Mononuclear cell (primary cell): ENCODE data around the gene RPUSD3. TPM values are rescaled to one million over a fixed set of nuclear protein-coding genes. Genes with fewer than 3 reads are reported as not detected.
"Not testable (repeated sequence)": the region's sequence is repeated elsewhere in the genome, so short reads cannot be mapped to it uniquely, and the experiment has no call there.

Experiments used
- H3K27me3 ChIP-seq: 2 replicates; pipeline ENCODE4 v1.6.0; 2011; ENCODE audit warnings: low read length, control low read depth; ENCODE audit not compliant: insufficient read depth
- H3K4me1 ChIP-seq: 2 replicates; pipeline ENCODE4 v1.5.1; 2011; ENCODE audit warnings: mild to moderate bottlenecking, low read length, control low read depth; ENCODE audit not compliant: insufficient read depth
- H3K4me3 ChIP-seq: 2 replicates; pipeline ENCODE4 v1.5.1; 2011; ENCODE audit warnings: mild to moderate bottlenecking, low read length, moderate library complexity
- H3K9me3 ChIP-seq: 2 replicates; pipeline ENCODE4 v1.5.1; 2011; ENCODE audit warnings: low read depth, mild to moderate bottlenecking, control low read depth, low read length
- total RNA-seq: library from RNA; depleted of rRNA; stranded (reverse); fragments of >200 nt; gene quantifications from one replicate; pipeline ENCODE4 v1.2.3, GENCODE V29; 2012

Gene RPUSD3
- total RNA-seq, 1 donor = 5.7 TPM

DNA sequence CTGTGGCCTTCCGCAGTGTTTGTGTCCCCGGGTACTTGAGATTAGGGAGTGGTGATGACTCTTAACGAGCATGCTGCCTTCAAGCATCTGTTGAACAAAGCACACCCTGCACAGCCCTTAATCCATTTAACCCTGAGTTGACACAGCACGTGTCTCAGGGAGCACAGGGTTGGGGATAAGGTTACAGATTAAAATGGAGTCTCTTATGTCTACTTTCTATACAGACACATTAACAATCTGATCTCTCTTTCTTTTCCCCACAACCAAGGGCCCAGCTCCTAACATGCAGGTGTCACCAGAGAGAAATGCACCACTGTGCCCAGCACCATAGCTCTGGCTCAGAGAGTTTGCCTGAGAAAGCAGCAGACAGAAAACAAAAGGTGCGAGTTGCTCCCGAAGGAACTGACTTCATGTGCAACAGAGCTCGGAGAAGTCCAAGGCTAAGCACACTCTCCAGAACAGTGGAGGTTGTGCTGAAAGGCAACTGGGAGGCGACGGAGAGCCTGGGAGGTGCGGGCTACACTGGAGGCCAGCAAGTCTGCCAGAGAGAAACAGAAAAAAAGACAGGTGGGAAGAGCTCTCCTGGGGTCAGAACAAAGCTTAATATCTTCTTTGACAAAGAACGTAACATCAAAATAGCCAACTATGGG, 10.6 kb upstream of the RPUSD3 start:
- not testable (repeated sequence) for H3K9me3 ChIP-seq, H3K4me1 ChIP-seq, H3K4me3 ChIP-seq, H3K27me3 ChIP-seq

DNA sequence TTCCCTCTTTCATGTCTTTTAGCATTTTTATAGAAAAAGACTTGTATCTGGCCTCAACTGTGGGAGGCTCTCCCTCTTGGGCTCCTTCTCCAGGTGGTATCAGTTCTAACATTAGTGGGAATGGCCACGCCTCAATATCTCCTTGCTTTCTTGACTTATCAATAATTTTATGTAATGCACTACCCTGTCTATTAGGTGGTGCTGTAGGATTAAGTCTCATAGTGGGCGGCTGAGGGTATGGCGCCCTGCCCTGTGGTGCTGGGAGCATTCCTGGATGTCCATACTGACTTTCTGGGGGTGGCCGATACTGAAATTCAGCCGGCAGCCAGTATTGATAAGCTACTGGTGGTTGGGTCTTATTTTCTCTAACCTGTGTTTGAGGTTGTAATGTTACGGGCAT, 8.7 kb upstream of the RPUSD3 start:
- Histone ChIP-seq H3K27me3 (no peaks in the 10 kb centered on the region), H3K4me3 (no peak overlapping the region), H3K4me1 (no peaks in the 10 kb centered on the region), H3K9me3 (no peaks in the 10 kb centered on the region)

DNA sequence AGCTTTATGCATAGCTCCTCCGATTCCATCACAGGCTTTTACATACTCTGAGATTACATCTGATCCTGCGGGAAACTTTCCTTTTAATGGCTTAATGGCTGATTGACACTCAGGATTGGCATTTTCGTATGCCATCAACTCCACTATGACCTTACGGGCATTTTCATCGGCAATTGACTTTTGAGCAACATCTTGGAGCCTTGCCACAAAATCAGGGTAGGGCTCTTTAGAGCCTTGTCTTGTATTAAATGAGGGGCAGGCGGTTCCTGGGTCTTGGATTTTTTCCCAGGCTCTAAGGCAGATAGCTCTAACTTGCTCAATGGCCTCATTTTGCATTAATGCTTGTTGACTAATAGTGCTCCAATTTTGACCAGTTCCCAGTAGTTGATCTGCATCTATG, 8.1 kb upstream of the RPUSD3 start:
- not testable (repeated sequence) for H3K27me3 ChIP-seq, H3K4me1 ChIP-seq, H3K4me3 ChIP-seq, H3K9me3 ChIP-seq

DNA sequence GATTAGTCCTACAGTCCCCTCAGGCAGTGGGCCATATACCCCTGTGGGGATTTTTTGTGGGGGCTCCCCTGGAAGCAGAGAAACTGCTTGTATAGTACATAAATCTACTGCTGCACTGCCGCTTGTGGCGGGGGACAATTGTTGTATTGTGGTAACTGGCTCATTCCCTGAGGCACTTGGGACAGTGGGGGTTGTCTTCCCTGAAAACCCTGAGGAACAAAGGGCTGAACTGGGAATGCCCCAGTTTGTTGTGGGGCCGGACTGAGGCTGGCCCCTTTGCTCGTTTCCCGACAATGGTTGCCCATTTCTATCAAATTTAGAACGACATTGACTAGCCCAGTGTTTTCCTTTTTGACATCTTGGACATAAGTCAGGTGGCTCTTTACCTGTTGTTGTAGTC, 7.6 kb upstream of the RPUSD3 start:
- H3K27me3 ChIP-seq, H3K4me3 ChIP-seq, H3K9me3 ChIP-seq, H3K4me1 ChIP-seq: not testable (repeated sequence)

DNA sequence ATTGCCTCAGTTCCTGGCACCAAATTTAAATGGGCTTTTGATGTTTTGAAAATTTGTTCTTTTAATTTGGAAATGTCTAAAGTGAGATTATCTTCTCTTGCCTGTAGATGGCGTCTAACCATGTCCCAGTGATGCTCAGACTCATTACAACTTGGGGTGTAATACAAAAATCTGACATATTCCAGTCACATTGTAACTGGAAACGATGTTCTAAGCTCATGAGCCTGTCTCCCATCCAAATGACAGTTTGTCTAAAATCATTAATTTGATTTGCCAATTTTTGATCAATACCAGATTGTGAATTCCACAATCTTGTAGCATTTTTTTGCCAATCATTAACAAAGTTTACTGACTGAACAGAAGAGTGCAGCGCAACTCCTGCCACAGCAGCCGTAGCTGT, 5.1 kb upstream of the RPUSD3 start:
- peaks cover 13% of the 10 kb centered on the region for H3K4me1 ChIP-seq
- not testable (repeated sequence) for H3K4me3 ChIP-seq, H3K9me3 ChIP-seq, H3K27me3 ChIP-seq

DNA sequence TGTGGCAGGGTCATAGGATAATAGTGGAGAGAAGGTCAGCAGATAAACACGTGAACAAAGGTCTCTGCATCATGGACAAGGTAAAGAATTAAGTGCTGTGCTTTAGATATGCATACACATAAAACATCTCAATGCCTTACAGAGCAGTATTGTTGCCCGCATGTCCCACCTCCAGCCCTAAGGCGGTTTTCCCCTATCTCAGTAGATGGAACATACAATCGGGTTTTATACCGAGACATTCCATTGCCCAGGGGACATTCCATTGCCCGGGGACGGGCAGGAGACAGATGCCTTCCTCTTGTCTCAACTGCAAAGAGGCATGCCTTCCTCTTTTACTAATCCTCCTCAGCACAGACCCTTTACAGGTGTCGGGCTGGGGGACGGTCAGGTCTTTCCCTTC, 4.1 kb upstream of the RPUSD3 start:
- H3K4me3 ChIP-seq, H3K27me3 ChIP-seq: not testable (repeated sequence)
- H3K4me1 ChIP-seq = peaks cover 19% of the 10 kb centered on the region

DNA sequence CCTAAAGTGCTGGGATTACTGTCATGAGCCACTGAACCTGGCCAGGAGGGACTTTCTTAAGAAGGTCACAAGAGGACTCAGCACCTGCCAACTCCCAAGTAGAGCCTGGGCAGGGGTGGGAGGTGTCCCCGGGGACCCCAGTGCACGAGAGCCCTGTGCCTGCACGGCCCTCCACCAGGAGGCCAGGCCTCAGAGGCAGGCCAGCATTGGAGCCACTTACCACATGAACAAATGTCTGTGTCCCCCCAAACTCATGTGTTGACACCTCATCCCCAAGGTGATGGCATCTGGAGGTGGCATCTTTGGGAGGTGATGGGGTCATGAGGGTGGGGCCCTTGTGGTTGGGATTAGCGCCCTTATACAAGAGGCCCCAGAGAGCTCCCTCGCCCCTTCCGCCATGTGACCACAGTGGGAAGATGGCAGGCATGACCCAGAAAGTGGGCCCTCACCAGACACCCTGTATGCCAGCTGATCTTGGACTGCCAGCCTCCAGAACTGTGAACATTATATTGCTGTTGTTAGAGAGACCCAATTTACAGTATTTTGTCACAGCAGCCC, 3.2 kb upstream of the RPUSD3 start:
- Histone ChIP-seq H3K9me3 (no peaks in the 10 kb centered on the region), H3K4me3 (no peak overlapping the region), H3K27me3 (no peaks in the 10 kb centered on the region), H3K4me1 (peaks cover 28% of the 10 kb centered on the region)

More for the DNA sequence above, 4.1 kb upstream of the RPUSD3 start:
- not testable (repeated sequence) for H3K9me3 ChIP-seq

DNA sequence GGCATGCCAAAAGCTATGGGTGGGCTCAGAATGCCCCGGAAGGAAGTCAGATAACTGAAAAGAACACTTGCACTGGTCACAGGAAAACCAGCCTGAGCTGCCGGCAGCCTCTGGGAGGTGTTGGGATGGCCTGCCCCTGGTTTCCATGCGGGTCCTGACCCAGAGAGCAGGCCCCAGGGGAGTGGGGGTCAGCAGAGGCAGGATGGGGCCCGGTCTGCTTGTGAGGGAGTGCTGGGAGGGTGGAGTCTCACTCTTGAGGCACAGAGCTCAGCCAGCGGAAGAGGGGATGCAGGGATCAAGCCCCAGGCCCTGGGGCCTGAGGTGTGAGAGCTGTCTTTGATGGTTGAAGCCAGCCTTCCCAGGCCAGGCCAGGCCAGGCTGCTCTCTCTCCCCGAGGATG, 2.4 kb upstream of the RPUSD3 start:
- Histone ChIP-seq H3K4me1 (peaks cover 28% of the 10 kb centered on the region), H3K9me3 (no peaks in the 10 kb centered on the region), H3K27me3 (no peaks in the 10 kb centered on the region), H3K4me3 (no peak overlapping the region)

DNA sequence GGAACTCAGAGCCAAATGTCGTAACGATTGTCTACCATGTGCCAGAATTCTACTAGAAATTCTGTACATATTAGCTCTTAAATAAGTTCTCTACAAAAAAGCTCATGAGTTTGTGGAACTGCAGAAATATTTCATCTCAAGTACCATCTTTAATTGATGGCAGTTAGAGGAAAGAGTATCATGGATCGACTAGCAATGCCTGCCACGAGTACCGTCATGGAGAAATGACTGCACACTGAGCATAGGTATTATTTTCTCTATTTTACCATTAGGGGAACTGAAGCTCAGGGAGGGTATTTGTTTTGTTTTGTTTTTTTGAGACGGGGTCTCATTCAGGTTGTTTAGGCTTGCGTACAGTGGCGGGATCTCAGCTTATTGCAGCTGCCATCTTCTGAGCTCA, 2.8 kb downstream of the RPUSD3 start:
- Histone ChIP-seq H3K9me3 (no peaks in the 10 kb centered on the region), H3K4me3 (no peak overlapping the region), H3K4me1 (peaks cover 38% of the 10 kb centered on the region), H3K27me3 (no peaks in the 10 kb centered on the region)

DNA sequence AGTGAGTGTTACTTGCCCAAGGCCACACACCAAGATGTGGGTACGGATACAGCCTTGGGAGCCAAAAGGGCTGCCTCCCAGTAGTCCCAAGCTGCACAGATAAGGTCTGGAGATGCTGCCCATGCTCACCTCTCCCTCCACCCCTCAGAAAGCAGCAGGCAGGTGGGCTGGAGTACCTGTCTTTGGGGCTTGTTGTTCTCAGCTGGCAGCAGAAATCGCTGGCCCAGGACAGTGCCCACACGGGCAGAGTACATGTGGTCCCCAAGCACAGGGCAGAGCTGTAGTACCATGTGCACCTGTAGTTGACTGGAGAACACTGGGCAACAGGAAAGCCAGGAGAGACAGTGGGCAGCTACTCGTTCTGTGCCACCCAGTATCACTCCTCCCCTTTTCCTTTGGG, 5.0 kb downstream of the RPUSD3 start:
- H3K27me3 ChIP-seq = no peaks in the 10 kb centered on the region

DNA sequence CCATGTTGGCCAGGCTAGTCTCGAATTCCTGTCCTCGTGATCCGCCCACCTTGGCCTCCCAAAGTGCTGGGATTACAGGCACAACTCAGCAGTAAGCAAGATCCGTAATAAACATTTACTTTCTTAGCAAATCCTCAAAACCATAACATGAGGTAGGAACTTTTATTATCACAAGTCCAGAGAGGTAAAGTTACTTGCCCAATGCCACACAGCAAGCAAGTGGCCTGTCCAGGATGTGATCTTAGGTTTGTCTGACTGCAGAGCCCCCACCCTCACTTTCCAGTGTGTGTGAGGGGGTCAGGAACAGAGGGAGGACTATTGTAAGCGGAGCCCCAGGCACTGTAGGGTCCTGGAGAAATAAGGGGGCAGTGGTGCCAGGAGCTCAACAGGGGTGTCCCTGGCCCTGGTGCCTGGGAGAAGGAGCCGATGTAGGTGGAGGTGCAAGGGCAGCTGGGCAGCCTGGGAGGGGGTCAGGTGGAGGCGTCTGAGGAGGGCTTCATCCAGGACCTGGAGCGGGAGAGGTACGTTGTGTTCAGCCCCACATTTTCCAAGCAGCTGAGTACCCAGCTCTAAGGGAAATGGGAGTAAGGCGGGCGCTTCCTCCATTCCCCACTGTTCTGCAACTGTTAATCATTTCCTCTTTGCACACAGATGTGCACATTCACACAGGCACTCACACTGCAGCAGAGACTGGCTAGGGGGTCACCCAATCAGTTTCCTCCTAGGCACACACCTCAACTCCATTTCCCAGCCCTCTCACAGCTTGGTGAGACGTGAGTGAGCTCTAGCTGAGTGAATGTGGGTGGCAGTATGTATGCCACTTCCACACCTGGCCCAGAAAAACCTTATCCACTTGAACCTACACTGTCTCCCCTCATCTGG, 5.9 kb downstream of the RPUSD3 start:
- Histone ChIP-seq H3K4me1 (peaks cover 20% of the 10 kb centered on the region), H3K27me3 (no peaks in the 10 kb centered on the region), H3K4me3 (no peak overlapping the region), H3K9me3 (no peaks in the 10 kb centered on the region)

More for the DNA sequence above, 5.0 kb downstream of the RPUSD3 start:
- Histone ChIP-seq H3K4me1 (peaks cover 25% of the 10 kb centered on the region), H3K4me3 (no peak overlapping the region), H3K9me3 (no peaks in the 10 kb centered on the region)

DNA sequence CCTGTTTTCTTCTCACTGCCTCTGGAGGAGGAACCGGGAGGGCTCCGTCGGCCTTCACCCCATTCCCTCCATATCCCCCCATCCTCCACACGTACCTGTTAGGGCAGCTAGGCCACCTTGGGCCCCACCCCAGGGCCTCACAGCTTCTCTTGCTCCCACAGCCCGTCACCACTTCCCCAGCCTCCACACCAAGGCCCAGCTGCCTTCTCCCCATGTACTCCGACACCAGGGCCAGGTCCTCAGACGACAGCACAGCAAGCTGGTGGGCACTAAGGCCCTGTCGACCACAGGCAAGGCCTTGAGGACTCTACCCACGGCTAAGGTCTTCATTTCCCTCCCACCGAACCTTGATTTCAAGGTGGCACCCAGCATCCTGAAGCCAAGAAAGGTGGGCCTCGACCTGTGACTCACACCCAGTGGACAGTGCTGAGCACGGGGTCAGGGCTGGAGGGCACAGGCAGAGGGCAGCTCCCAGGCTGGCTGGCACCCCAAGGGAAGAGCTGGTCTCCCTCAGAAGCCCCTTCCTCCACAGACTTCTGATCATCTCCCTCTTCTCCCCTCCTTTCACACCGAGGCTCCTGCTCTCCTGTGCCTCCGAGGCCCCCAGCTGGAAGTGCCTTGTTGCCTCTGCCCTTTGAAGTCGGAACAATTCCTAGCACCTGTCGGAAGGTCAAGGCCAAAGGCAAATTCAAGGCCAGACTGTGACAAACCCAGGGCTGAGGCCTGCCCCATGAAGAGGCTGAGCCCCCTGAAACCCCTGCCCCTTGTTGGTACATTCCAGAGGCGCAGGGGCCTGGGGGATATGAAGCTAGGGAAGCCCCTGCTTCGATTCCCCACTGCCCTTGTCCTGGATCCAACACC, 9.1 kb downstream of the RPUSD3 start:
- no peaks in the 10 kb centered on the region for H3K9me3 ChIP-seq
- no peak overlapping the region for H3K4me3 ChIP-seq
- peaks cover 11% of the 10 kb centered on the region for H3K4me1 ChIP-seq
- no peaks in the 10 kb centered on the region for H3K27me3 ChIP-seq

DNA sequence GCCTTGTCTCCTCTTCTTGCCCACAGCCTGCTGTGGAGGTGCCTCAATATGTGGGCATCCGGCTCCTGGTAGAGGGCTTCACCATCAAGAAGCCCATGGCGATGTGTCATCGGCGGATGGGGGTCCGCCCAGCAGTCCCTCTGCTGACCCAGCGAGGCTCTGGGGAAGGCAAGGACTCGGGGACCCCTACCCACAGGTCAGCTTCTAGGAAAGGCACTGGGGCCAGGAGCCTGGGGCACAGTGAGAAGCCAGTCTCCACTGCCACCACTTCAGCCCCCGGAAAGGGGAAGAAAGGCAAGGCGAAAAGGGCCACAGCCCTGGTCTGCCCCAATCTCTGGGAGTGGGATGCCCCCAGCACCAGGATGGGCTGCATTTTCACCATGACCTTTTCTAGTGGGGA, 10.7 kb downstream of the RPUSD3 start:
- peaks cover 4% of the 10 kb centered on the region for H3K4me1 ChIP-seq
- H3K27me3 ChIP-seq = no peaks in the 10 kb centered on the region
- H3K9me3 ChIP-seq = no peaks in the 10 kb centered on the region
- no peak overlapping the region for H3K4me3 ChIP-seq

DNA sequence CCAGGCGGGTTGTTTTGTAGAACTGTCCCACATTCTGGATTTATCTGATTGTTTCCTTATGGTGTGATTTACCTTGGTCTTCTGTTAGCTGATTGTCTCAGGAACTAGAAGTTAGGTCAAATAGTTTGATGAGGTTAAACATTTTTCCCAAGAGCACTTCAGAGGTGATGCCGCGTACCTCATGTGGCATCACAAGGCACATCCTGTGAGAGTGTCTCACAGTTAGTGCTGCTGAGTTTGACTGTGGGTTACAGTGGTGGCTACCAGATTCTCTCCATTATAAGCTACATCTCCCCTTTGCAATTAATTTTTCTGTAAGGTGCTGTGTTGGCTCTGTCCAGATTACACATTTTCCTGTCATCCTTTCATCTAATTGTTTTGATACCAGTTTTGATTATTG, 12.6 kb downstream of the RPUSD3 start:
- no peak overlapping the region for H3K4me3 ChIP-seq

More for the DNA sequence above, 12.6 kb downstream of the RPUSD3 start:
- no peaks in the 10 kb centered on the region for H3K9me3 ChIP-seq
- H3K27me3 ChIP-seq = no peaks in the 10 kb centered on the region
- no peaks in the 10 kb centered on the region for H3K4me1 ChIP-seq
